Lung (tissue), 12 donors: Measurements from ENCODE around the gene DLG2. TPM values are rescaled to one million over a fixed set of nuclear protein-coding genes. Genes with fewer than 3 reads are reported as not detected.
"Not testable (repeated sequence)": the region's sequence is repeated elsewhere in the genome, so short reads cannot be mapped to it uniquely, and the experiment has no call there.

Source experiments
- ATAC-seq: fragments of 200-7000 bp; cut with Tn5 transposase; one replicate; pipeline ENCODE4 v1.9.1; 2020; ENCODE audit warnings: moderate number of reproducible peaks; ENCODE audit not compliant: insufficient read depth, low FRiP score
- DNase-seq, 3 donors: peaks; one replicate each; pipeline ENCODE4 v3.0.0-alpha.2; 2013 to 2017
- H3K27ac ChIP-seq, 2 donors: one replicate each; pipeline ENCODE4 v1.5.1; 2013; ENCODE audit warnings: mild to moderate bottlenecking in 2 of 2, moderate library complexity in 2 of 2, control low read depth in 1 of 2, inconsistent platforms in 1 of 2, low read depth in 1 of 2, low read length in 1 of 2
- H3K27me3 ChIP-seq, 3 donors: one replicate each; pipeline ENCODE4 v1.5.1; 2013; ENCODE audit warnings: low read length in 2 of 3; ENCODE audit not compliant: control insufficient read depth in 3 of 3, insufficient read depth in 3 of 3
- H3K36me3 ChIP-seq, 4 donors: one replicate each; pipeline ENCODE4 v1.5.1; 2013; ENCODE audit warnings: low read length in 4 of 4, mild to moderate bottlenecking in 1 of 4, moderate library complexity in 1 of 4; ENCODE audit not compliant: control insufficient read depth in 4 of 4, insufficient read depth in 4 of 4
- H3K4me1 ChIP-seq, 5 donors: one replicate each; pipeline ENCODE4 v1.5.1; 2013; ENCODE audit warnings: low read length in 5 of 5, mild to moderate bottlenecking in 2 of 5, moderate library complexity in 1 of 5; ENCODE audit not compliant: control insufficient read depth in 5 of 5, insufficient read depth in 5 of 5
- H3K4me3 ChIP-seq: one replicate; pipeline ENCODE4 v1.5.1; 2013; ENCODE audit warnings: mild to moderate bottlenecking, control low read depth, moderate library complexity
- H3K9ac ChIP-seq, 2 donors: one replicate each; pipeline ENCODE4 v1.5.1; 2013; ENCODE audit warnings: low read length in 2 of 2, control low read depth in 1 of 2; ENCODE audit not compliant: insufficient read depth in 1 of 2
- H3K9me3 ChIP-seq, 4 donors: one replicate each; pipeline ENCODE4 v1.5.1; 2013; ENCODE audit warnings: low read length in 3 of 4, mild to moderate bottlenecking in 1 of 4, moderate library complexity in 1 of 4; ENCODE audit not compliant: control insufficient read depth in 4 of 4, insufficient read depth in 3 of 4
- CTCF ChIP-seq: IDR thresholded peaks from 2 replicates; pipeline ENCODE4 v1.5.1; 2012; ENCODE audit warnings: mild to moderate bottlenecking; ENCODE audit errors: control extremely low read depth, extremely low read depth
- WGBS, 2 donors: extraction: QIAGEN DNeasy Blood & Tissue Kit; methylation state at CpG; one replicate each; pipeline ENCODE4 v1.1.7; 2013; 5-methylcytosine and 5-hydroxymethylcytosine counted together
- polyA plus RNA-seq, 2 donors: library from polyadenylated mRNA; stranded (reverse); fragments of 200-250 nt; gene quantifications; one replicate each; pipeline ENCODE4 v1.2.1, GENCODE V29; 2013
- total RNA-seq, 2 donors: library from RNA; depleted of rRNA in 1 of 2; stranded (reverse); fragments of >200 nt in 1 of 2; gene quantifications; one replicate each; pipeline ENCODE4 v1.2.1, GENCODE V29; 2014 to 2021
- donor health status: control.
- donor health status: control.
- donor health status: Bipolar disorder and iron deficiency.
- donor health status: healthy.
- donor health status: DM: yes; HTN: yes; CAD: no.

The DLG2 gene
- total and polyA plus RNA-seq, 4 donors, result 0.32 to 24.1 (median 5.4) TPM

DNA sequence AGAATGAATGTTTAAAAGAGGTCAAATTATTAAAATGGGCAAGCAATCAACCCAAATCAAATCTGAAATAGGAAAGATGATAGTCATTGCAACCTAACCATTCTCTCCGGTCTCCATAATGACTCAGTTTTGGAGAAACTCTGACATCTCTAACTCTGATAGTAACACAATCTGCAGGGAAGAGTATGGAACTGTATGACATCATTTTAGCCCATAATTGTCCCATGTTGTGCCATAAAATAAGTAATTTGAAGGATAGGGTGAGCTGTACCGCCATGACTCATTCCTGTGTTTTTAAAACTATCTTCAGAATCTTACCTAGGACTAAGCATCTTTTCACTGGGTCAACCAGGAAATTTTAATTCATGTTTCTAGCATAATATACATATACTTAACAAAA lies 350.8 kb downstream of the DLG2 start:
- Histone ChIP-seq H3K9ac (no peak overlapping the region), H3K36me3 (no peaks in the 10 kb centered on the region), H3K4me3 (no peak overlapping the region), H3K4me1 (no peaks in the 10 kb centered on the region), H3K27me3 (no peaks in the 10 kb centered on the region), H3K27ac (no peak overlapping the region), H3K9me3 (no peaks in the 10 kb centered on the region)
- 90 to 92% methylated on average over 2 of the region's 2 CpGs for WGBS, 2 donors
- DNase-seq (no peak), ATAC-seq (no peak)
- no peak for TF ChIP-seq CTCF

DNA sequence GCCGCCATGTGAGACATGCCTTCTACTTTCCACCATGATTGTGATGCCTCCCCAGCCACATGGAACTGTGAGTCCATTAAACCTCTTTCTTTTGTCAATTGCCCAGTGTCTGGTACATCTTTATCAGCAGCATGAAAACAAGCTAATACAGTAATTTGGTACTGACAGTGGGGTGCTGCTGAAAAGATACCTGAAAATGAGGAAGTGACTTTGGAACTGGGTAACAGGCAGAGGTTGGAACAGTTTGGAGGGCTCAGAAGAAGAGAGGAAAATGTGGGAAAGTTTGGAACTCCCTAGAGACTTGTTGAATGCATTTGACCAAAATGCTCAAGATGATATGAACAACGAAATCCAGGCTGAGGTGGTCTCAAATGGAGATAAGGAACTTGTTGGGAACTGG lies 356.8 kb downstream of the DLG2 start:
- H3K27ac ChIP-seq, H3K9me3 ChIP-seq, DNase-seq, H3K4me1 ChIP-seq, H3K27me3 ChIP-seq, H3K36me3 ChIP-seq, H3K9ac ChIP-seq, H3K4me3 ChIP-seq, ATAC-seq: not testable (repeated sequence)
- WGBS, 2 donors, result 83 to 87% methylated on average over 2 of the region's 2 CpGs

GRCh38 chr11:85269109-85269508 lies 358.0 kb downstream of the DLG2 start:
- Histone ChIP-seq H3K9me3 (peaks cover 0 to 6% (median 0%) of the 10 kb centered on the region in 4 donors), H3K27ac (no peak overlapping the region), H3K9ac (no peak overlapping the region), H3K36me3 (no peaks in the 10 kb centered on the region), H3K27me3 (no peaks in the 10 kb centered on the region), H3K4me1 (no peaks in the 10 kb centered on the region), H3K4me3 (no peak overlapping the region)
- ATAC-seq (no peak), DNase-seq (no peak)
- no peak for TF ChIP-seq CTCF

- no peak for DNase-seq
- no peak overlapping the region for H3K4me3 ChIP-seq
- H3K27ac ChIP-seq, result no peak overlapping the region
- no peaks in the 10 kb centered on the region for H3K27me3 ChIP-seq
- no peak for ATAC-seq
- 80 to 81% methylated on average over 1 of the region's 1 CpG for WGBS, 2 donors
- no peak for TF ChIP-seq CTCF
- peaks cover 0 to 5% (median 0%) of the 10 kb centered on the region in 5 donors for H3K4me1 ChIP-seq
- H3K9me3 ChIP-seq, result peaks cover 0 to 8% (median 0%) of the 10 kb centered on the region in 4 donors
- no peak overlapping the region for H3K9ac ChIP-seq
- H3K36me3 ChIP-seq, result peaks cover 0 to 4% (median 0%) of the 10 kb centered on the region in 4 donors
These were observed 360.5 kb downstream of the DLG2 start for GRCh38 chr11:85266646-85267045.
